ENCODE measurements around the gene ZG16.
"Not testable (repeated sequence)": the region's sequence is repeated elsewhere in the genome, so short reads cannot be mapped to it uniquely, and the experiment has no call there.

Gene ZG16

DNA sequence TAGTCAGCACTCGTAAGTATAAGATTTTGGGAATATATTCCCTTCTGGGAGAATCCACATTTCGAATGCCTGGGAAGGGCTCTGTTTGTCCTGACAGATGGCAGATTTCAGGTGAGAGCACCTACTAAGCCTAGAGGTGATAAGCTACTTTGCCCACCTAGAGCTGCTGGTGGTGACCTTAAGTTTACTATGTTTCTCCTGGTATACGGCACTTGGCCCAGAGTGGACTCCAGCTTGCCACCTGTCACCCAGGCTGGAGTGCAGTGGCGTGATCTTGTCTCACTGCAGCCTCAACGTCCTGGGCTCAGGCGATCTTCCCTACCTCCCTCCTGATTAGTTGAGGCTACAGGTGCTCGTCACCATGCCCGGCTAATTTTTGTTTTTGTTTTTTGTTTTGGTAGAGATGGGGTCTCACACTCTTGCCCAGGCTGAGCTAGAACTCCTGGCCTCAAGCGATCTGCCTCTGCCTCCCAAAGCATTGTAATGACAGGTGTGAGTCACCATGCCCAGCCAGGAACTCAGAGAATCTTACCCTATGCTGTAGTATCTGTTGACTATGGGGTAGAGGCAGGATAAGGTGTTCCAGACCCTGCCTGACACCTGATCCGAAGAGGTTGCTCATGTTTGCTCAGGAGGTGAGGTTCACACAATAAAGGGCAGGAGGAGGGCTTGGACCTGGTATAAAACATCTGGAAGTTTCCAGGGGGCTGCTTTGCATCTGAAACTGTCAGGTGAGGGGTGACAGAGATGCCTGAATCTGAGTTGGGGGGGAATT lies at the start of gene ZG16:
Gene ZG16, plus strand, starts transcription at position 681 of the 775 bp plus-strand sequence. CDS start 1,011 bp downstream, outside the sequence.
- no peak for DNase-seq

DNA sequence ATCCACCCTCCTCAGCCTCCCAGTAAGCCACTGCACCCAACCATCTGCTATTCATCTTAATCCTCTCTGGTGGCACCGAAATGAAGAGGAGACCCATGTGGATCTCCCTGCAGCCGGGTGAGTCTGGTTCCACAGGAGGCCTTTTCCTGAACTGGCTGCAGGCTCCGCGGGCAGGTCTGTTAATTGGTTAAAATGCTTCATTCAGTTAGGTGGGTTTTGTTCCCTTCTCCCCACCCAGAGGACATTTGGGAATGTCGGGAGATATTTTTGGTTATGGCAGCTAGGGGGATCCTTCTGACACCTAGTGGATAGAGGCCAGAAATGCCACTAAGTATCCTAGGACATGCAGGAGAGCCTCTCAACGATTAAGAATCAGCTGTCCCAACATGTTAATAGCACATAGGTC lies 48.9 kb upstream of the ZG16 start:
- no peak for DNase-seq

- no peak for DNase-seq
These were observed 47.4 kb upstream of the ZG16 start for GRCh38 chr16:29730649-29731048.

GRCh38 chr16:29731768-29732601 lies 46.1 kb upstream of the ZG16 start:
- DNase-seq, result peak in 2 of 4 experiments; percentile 24 to 43

GRCh38 chr16:29734786-29735185 lies 43.3 kb upstream of the ZG16 start:
- no peak for DNase-seq

DNA sequence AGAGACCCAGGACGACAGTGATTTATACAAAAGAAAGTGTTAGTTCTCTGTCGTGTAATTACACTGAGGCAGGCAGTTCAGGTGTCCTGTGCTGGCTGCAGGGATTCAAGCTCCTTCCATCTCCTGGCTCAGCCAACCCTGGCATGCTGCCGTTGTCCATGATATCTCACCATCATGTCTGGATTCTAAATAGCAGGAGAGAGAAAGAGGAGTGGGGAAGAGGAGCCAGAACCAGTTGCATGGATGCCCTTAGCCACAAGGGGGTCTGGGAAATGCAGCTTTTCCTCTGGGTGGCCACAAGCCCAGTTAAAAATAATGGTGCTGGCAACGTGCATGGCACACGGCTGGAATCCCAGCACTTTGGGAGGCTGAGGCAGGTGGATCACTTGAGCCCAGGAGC lies 41.9 kb upstream of the ZG16 start:
- DNase-seq, result no peak

DNA sequence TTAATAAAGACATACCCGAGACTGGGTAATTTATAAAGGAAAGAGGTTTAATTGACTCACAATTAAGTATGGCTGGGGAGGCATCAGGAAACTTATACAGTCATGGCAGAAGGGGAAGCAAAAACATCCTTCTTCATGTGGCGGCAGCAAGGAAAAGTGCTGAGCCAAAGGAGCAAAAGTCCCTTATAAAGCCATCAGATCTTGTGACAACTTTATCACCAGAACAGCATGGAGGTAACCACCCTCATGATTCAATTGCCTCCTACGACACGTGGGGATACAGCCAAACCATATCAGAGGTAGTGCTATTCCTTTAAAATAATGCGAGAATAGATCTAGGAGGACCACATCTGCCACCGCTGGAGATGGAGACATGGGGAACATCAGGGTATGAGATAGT lies 41.3 kb upstream of the ZG16 start:
- no peak for DNase-seq

DNA sequence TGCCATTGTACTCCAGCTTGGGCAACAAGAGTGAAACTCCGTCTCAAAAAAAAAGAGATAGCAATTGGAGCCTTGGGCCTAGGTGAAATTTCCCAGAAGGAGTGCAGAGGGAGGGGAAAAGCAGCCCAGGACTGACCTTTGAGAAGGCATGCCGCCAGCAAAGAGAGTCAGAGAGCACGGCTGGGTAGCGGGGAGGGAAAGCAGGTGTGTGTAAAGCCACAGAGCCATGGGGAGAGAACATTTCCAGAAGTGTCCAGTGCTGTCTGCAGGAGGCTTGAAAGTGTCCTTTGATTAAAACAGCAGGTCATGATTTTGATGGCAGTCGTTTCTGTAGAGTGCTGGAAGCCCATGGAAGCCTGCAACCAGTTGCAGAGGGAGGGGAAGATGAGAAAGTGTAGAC lies 40.3 kb upstream of the ZG16 start:
- no peak for DNase-seq

- DNase-seq, result no peak
These were observed 39.5 kb upstream of the ZG16 start for GRCh38 chr16:29738514-29738913.

DNA sequence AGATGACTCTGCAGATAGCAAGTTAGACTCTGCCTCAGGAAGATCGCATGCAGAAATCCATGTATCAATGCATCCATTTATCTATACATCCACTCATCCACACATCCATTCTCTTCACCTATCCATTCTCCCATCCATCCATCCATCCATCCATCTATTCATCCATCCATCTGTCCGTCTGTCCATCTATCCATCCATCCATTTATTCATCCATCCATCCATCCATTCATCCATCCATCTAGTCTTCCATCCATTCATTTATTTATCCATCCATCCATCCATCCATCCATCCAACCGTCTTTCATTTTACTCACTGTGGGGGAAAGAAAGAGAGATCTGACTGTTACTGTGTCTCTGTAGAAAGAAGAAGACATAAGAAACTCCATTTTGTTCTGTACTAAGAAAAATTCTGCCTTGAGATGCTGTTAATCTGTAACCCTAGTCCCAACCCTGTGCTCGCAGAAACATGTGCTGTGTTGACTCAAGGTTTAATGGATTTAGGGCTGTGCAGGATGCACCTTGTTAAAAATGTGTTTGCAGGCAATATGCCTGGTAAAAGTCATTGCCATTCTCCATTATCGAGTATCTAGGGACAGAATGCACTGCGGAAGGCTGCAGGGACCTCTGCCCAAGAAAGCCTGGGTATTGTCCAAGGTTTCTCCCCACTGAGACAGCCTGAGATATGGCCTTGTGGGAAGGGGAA lies 38.0 kb upstream of the ZG16 start:
- DNase-seq, result not testable (repeated sequence)

GRCh38 chr16:29740630-29741015 lies 37.4 kb upstream of the ZG16 start:
- not testable (repeated sequence) for DNase-seq

GRCh38 chr16:29742683-29743275 lies 35.3 kb upstream of the ZG16 start:
- no peak for DNase-seq

- DNase-seq, result no peak
These were observed 34.6 kb upstream of the ZG16 start for GRCh38 chr16:29743475-29743826.

DNA sequence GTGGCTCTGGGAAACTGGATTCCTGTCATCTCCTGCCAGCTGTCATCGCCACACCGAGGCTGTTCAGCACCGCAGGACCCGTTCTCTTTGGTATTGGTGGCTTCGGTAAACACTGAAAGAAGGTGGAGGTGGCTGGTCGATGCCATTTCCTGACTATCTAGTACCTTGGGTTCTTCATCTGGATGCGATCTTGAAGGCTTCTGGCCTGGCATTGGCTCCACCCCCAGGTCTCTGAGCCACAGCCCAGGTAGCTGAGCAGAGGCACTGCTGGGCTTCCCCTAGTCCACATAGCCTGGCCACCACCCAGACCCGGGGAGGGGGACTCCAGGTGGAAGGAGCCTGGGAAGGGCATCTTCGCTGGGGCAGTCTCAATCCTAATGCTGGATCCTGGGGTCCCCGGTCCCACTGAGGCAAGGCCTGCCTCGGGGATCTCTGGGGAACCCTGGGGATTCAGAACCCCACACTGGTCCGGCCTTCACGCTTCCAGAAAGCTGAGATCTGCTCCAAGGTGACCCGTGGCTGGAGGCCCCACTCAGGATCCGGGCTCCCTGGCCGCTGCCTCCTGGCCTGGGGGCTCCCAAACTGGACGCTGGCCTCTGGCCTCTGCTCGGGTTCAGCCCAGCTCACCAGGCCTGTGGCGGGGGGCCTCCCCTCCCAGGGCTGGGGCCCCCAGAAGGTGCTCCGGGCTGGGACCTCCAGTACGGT lies 34.1 kb upstream of the ZG16 start:
- no peak for DNase-seq

DNA sequence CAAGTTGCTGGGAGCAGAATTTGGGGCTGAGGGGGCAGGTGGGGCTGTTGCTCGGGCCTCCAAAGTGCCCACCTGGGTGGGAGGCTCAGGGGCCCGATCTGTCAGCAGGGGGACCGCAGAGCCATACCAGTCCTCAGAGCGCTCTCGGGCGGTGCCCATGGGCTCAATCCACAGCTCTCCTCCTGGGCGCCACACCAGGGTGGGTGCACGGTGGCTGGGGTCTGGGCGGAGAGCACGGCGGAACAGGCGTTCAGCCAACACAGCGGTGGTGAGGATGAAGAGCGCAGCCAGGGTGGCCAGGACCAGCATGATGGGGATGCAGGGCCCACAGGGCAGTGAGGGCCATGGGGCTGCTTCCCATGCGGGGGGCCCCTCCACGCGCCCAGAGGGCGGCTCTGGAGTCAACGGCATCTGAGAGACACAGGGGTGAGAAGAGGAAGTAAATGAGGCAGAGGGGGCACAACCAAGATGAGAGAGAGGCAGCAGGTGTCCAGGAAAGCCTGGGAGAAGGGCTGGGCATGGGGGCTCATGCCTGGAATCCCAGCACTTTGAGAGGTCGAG lies 33.4 kb upstream of the ZG16 start:
- DNase-seq, result no peak

DNA sequence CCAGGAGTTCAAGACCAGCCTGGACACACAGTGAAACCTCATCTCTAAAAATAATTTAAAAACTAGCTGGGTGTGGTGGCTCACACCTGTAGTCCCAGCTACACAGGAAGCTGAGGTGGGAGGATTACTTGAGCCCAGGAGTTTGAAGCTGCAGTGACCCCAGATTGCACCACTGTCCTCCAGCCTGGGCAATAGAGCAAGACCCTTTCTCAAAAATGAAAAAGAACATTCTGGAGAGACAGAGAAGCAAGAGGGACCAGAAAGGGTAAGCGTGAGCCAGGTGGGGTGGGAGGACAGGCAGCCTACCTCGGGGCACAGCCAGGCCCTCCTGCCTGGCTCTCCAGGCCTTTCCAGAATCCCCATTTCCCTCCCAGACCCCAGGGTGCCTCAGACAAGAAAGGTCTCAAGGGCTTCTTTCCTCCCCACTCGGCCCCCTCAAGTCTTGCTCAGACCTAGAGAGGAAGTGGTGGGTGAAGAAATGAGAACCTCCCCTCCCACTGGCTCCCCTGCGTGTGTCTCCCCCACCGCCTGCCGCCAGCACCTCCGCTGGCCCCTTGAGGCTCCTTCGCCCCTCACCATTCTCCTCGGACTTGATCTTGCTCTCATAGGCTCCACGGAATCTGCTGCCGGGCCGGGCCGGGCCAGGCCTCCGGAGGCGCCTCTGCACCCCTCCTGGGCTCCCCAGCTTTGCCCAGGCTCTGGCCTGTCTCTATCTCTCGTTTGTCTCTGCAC lies 32.8 kb upstream of the ZG16 start:
- DNase-seq, result peak in 3 of 4 experiments; percentile 20 to 31 (median 28)

DNA sequence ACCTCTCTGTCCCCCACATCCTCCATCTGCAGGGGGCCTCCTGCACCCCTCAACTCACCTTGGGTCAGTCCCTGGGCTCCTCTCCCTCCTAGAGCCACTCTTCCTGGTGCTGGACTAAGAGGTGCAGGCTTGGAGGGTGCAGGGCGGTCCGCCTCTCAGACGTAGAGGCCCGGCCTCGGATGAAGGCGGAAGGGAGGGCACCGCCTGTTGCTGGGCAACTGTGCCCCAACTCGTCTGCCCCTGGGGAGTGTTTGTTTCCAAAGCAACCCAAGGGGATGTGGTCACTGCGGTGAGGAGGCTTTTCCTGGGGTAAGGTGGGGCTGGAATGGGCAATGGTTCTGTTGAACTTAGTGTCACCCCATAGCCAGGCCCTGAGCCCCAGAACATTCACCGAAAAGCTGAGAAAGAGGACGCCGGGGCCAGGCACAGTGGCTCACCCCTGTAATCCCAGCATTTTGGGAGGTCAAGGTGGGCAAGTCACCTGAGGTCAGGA lies 32.2 kb upstream of the ZG16 start, which contains the start of gene C16orf54:
Gene C16orf54, minus strand, starts transcription at position 138 of the 493 bp plus-strand sequence. CDS start 1,039 bp downstream, outside the sequence.
- peak; percentile 29 to 81 (median 55) for DNase-seq

DNA sequence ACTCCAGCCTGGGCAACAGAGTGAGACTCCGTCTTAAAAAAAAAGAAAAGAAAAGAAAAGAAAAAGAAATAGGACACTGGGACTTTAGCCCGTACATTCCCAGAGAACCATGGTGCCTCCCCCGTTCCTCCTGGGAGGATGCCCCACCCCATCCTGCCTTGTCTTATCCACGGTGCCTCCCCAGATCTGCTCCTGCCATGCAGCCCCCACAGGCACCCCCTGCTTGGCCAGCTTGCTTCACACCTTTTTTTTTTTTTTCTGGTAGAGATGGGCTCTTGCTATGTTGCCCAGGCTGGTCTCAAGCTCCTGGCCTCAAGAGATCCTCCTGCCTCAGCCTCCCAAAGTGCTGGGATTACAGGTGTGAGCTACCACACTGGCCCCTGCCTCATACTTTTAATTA lies 31.5 kb upstream of the ZG16 start:
- DNase-seq, result not testable (repeated sequence)

GRCh38 chr16:29747947-29748759 lies 29.9 kb upstream of the ZG16 start:
- no peak for DNase-seq

GRCh38 chr16:29748760-29749149 lies 29.3 kb upstream of the ZG16 start:
- DNase-seq, result not testable (repeated sequence)
